Measurements from ENCODE around the gene FAM9C. TPM values are rescaled to one million over a fixed set of nuclear protein-coding genes. Genes with fewer than 3 reads are reported as not detected.

The FAM9C gene
- total RNA-seq, 2 experiments from 2014 or later: not detected

DNA sequence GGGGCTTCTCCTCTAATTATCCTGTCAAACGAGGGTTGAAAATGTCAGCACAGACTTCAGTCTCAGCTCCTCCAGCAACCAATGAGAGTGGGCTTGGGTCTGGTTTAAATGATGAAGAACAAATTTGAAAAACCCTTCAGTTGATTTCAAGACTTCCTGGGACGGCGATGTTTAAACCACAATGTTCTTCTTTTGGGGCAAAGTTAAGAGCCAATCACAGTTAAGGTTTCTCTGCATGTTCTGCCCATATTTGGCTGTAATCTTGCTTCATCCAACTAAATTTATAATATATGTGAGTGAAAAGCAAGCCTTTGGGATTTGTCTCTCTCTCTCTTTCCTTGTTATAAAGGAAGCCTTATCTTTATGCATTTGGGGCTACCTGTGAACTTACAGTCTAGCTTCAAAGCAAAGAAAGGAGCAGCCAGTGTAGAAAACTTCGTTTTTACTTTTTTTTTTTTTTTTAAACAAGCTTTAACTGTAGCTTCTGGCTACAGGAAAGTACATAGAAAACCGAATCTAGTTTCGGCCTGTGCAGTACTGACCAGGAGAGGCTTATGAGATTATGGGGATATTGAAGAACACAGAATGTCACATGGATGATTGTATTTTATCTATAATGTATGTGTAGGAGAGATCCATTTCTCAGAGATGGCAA lies 46.8 kb upstream of the FAM9C start:
- peaks cover 74% of the 10 kb centered on the region for H3K4me1 ChIP-seq (ENCODE audit: insufficient read depth, low read length)
- H3K27ac Mint-ChIP-seq: peak overlapping the region; percentile 95
- no peak for TF ChIP-seq CTCF (IDR thresholded peaks at IDR 0.05)
- no peaks in the 10 kb centered on the region for H3K9me3 Mint-ChIP-seq
- H3K27me3 ChIP-seq (ENCODE audit: control insufficient read depth in 1 of 2, insufficient read depth in 2 of 2, low read length in 2 of 2): no peaks in the 10 kb centered on the region
- H3K4me1 Mint-ChIP-seq (ENCODE audit: low read depth): peaks cover 92% of the 10 kb centered on the region
- H3K27ac ChIP-seq (ENCODE audit: low read depth in 1 of 2, low read length in 2 of 2): peak overlapping the region; percentile 82 to 85
- CTCF ChIA-PET: interaction anchor here (0.6 to 5.6 kb wide), 14 partner anchors 9 to 1318 kb away, joined by 3 to 72 read pairs (median 9); partner anchors contain the start of gene TMSB4X
- DNase-seq: peak in 4 of 14 experiments; percentile 44 to 78 (median 70)
- no peaks in the 10 kb centered on the region for H3K27me3 Mint-ChIP-seq
- no peaks in the 10 kb centered on the region for H3K9me3 ChIP-seq (ENCODE audit: control insufficient read depth in 1 of 2, insufficient read depth in 1 of 2, low read length in 2 of 2)
- peak overlapping the region; percentile 22 for H3K4me3 ChIP-seq (ENCODE audit: low read length)
- peak; percentile 8 for ATAC-seq (ENCODE audit: poor library complexity)
- intact Hi-C loops (cut with DNase I, micrococcal nuclease): loop anchor here in 1 of 2 experiments (5.0 kb wide), 2 partner anchors 36 to 61 kb away; no protein-coding TSS in a partner anchor
- peak overlapping the region; percentile 74 for H3K4me3 Mint-ChIP-seq
- POLR2A ChIA-PET: interaction anchor here (0.5 to 14.0 kb wide), 28 partner anchors 10 to 1560 kb away, joined by 3 to 1205 read pairs (median 6); partner anchors contain the start of genes GEMIN8 and TMSB4X
- H3K36me3 ChIP-seq (ENCODE audit: insufficient read depth, low read length): no peaks in the 10 kb centered on the region
- no peaks in the 10 kb centered on the region for H3K36me3 Mint-ChIP-seq (ENCODE audit: low read depth)

DNA sequence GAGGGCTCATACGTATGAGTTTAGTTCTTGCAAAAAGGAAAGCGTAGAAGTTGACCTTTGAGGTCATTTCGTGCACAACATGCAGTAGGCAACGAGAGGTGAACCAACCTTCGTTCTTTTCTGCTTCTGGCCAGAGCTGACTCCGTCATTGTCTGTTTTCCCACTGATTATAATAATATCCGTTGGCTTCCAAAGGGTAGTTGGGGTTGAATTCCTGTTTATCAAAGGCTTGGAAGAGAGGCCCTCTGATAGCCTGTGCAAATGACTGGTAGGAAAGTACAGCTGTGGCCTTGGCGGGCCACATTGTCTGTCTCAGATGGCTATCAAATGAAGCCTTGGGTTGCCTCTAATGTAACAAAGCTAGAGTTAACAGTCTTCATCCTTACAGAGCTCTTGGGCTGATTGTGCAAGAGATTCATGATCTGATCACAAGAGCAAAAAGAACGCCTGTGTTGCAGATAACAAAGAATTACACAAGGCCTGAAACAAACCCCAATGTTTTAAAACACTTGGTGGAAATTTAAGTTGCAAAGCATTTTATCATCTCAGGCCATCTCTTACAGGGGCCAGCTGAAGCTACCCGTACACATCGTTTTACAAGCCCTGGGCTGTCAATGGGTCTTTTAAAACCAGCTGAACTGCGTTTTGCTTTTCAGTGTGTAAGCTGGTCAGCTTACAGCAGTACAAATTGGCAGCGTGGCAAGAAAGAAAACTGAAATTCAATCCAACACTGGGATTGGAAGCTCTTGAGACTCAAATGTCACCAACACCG lies 46.1 kb upstream of the FAM9C start:
- ChIA-PET POLR2A (interaction anchor here (0.7 to 14.0 kb wide), 26 partner anchors 9 to 939 kb away, joined by 3 to 1205 read pairs (median 7); partner anchors contain the start of genes GEMIN8 and TMSB4X), CTCF (interaction anchor here (1.0 to 5.6 kb wide), 8 partner anchors 9 to 398 kb away, joined by 3 to 72 read pairs (median 18); partner anchors contain the start of gene TMSB4X)
- peak in 4 of 14 experiments; percentile 32 to 72 (median 60) for DNase-seq
- H3K27me3 Mint-ChIP-seq: no peaks in the 10 kb centered on the region
- intact Hi-C loops (cut with DNase I, micrococcal nuclease): loop anchor here (1.0 to 5.0 kb wide), 3 partner anchors 37 to 115 kb away; partner anchors contain the start of gene TMSB4X (in 1 of the 2)
- peak overlapping the region; percentile 95 for H3K27ac Mint-ChIP-seq
- Histone ChIP-seq H3K27me3 (ENCODE audit: control insufficient read depth in 1 of 2, insufficient read depth in 2 of 2, low read length in 2 of 2) (no peaks in the 10 kb centered on the region), H3K36me3 (ENCODE audit: insufficient read depth, low read length) (no peaks in the 10 kb centered on the region), H3K9me3 (ENCODE audit: control insufficient read depth in 1 of 2, insufficient read depth in 1 of 2, low read length in 2 of 2) (no peaks in the 10 kb centered on the region), H3K4me1 (ENCODE audit: insufficient read depth, low read length) (peaks cover 72% of the 10 kb centered on the region), H3K27ac (ENCODE audit: low read depth in 1 of 2, low read length in 2 of 2) (peak overlapping the region; percentile 82 to 85), H3K4me3 (ENCODE audit: low read length) (peak overlapping the region; percentile 22)
- H3K9me3 Mint-ChIP-seq: no peaks in the 10 kb centered on the region
- ATAC-seq (ENCODE audit: poor library complexity): no peak
- no peaks in the 10 kb centered on the region for H3K36me3 Mint-ChIP-seq (ENCODE audit: low read depth)
- peaks cover 94% of the 10 kb centered on the region for H3K4me1 Mint-ChIP-seq (ENCODE audit: low read depth)
- TF ChIP-seq CTCF (IDR thresholded peaks at IDR 0.05): no peak
- H3K4me3 Mint-ChIP-seq: peak overlapping the region; percentile 74

DNA sequence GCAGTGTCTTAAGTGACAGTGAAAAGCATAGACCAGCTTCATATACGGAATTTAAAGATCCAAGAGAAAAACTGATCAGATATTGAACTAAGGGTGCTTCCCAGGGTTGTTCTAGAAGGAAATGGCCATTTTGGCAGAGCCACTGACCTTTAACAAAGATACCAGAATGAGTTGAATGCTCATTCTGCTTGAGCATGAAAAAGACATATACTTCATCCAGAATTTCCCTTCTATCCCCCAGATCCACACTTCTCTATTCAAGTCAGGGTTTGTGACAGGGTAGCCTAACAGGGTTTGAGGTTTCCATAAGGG lies 45.6 kb upstream of the FAM9C start:
- Histone ChIP-seq H3K36me3 (ENCODE audit: insufficient read depth, low read length) (no peaks in the 10 kb centered on the region), H3K4me3 (ENCODE audit: low read length) (peak overlapping the region; percentile 22), H3K27me3 (ENCODE audit: control insufficient read depth in 1 of 2, insufficient read depth in 2 of 2, low read length in 2 of 2) (no peaks in the 10 kb centered on the region), H3K9me3 (ENCODE audit: control insufficient read depth in 1 of 2, insufficient read depth in 1 of 2, low read length in 2 of 2) (no peaks in the 10 kb centered on the region), H3K4me1 (ENCODE audit: insufficient read depth, low read length) (peaks cover 72% of the 10 kb centered on the region), H3K27ac (ENCODE audit: low read depth in 1 of 2, low read length in 2 of 2) (peak overlapping the region; percentile 82 to 85)
- Mint-ChIP-seq H3K4me1 (ENCODE audit: low read depth) (peaks cover 93% of the 10 kb centered on the region), H3K4me3 (peak overlapping the region; percentile 74), H3K36me3 (ENCODE audit: low read depth) (no peaks in the 10 kb centered on the region), H3K9me3 (no peaks in the 10 kb centered on the region), H3K27me3 (no peaks in the 10 kb centered on the region), H3K27ac (peak overlapping the region; percentile 95)
- no peak for ATAC-seq (ENCODE audit: poor library complexity)
- no peak for TF ChIP-seq CTCF (IDR thresholded peaks at IDR 0.05)
- CTCF ChIA-PET: interaction anchor here (1.0 to 5.6 kb wide), 3 partner anchors 90 to 398 kb away, joined by 3 to 72 read pairs (median 4); no protein-coding TSS in a partner anchor
- POLR2A ChIA-PET: interaction anchor here (1.0 to 14.0 kb wide), 14 partner anchors 13 to 940 kb away, joined by 3 to 1205 read pairs (median 10); partner anchors contain the start of genes GEMIN8 and TMSB4X
- DNase-seq: no peak
- intact Hi-C loops (cut with DNase I, micrococcal nuclease): loop anchor here (1.0 to 5.0 kb wide), 3 partner anchors 37 to 115 kb away; partner anchors contain the start of gene TMSB4X (in 1 of the 2)
